ENCODE results near the gene DMAC1. TPM values are rescaled to one million over a fixed set of nuclear protein-coding genes. Genes with fewer than 3 reads are reported as not detected.
A peak's percentile ranks its signal among the peaks of the same experiment; 100 is the strongest.

Gene DMAC1
- total RNA-seq, 1 experiment from 2014 or later: 67.3 TPM

GRCh38 chr9:7799944-7800285 lies 337 bp upstream of the DMAC1 start:
- Histone ChIP-seq H3K36me3 (ENCODE audit: control insufficient read depth, insufficient read depth, low read length) (no peaks in the 10 kb centered on the region), H3K27me3 (replicated peaks; ENCODE audit: control insufficient read depth, insufficient read depth, low read length) (no peaks in the 10 kb centered on the region), H3K9me3 (no peaks in the 10 kb centered on the region), H3K4me1 (peaks cover 8% of the 10 kb centered on the region), H3K4me3 (ENCODE audit: low read depth, low read length) (no peak overlapping the region; the same call in 1 of the 2 replicates)
- no peak for DNase-seq
- H3K36me3 Mint-ChIP-seq (ENCODE audit: insufficient read depth, unreplicated experiment): no peaks in the 10 kb centered on the region
- no TSS peak for BruUV-seq (replicated peaks)
- no peaks in the 10 kb centered on the region for H3K27me3 Mint-ChIP-seq (ENCODE audit: insufficient read depth, unreplicated experiment)
- ChIA-PET CTCF (no interaction called here), POLR2A (no interaction called here)
- peak overlapping the region; percentile 90 for H3K27ac Mint-ChIP-seq (ENCODE audit: unreplicated experiment)
- TF ChIP-seq CTCF (IDR thresholded peaks at IDR 0.05; ENCODE audit: insufficient read depth in 1 of 2, low read depth in 1 of 2, low read length in 1 of 2, severe bottlenecking in 1 of 2, unreplicated experiment in 1 of 2): no peak
- no peaks in the 10 kb centered on the region for H3K4me1 Mint-ChIP-seq (ENCODE audit: low read depth, unreplicated experiment)
- no peaks in the 10 kb centered on the region for H3K9me3 Mint-ChIP-seq (ENCODE audit: unreplicated experiment)
- peak overlapping the region; percentile 93 for H3K4me3 Mint-ChIP-seq (ENCODE audit: unreplicated experiment)
- intact Hi-C loops (cut with micrococcal nuclease; ENCODE audit: unreplicated experiment): loop anchor here (5.0 kb wide), 2 partner anchors 102 to 582 kb away; no protein-coding TSS in a partner anchor

DNA sequence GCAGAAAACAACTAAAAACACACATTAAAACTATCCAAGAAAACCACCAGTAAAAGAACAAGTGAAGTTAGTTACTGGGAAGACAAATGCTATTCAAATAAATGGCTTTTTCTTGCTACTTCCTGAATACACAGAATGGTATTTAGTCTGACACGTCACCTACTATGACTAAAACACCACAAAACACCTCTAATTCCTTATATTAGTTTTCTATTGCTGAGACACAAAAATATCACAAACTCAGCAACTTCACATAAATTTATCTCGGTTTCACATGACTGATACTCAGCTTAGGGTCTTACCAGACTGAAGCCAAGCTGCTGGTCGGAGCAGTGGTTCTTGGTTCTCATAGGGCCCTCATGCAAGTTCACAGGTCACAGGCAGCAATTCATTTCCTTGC lies 5.4 kb downstream of the DMAC1 start:
- no peak overlapping the region for H3K27ac Mint-ChIP-seq (ENCODE audit: unreplicated experiment)
- no peaks in the 10 kb centered on the region for H3K36me3 ChIP-seq (ENCODE audit: control insufficient read depth, insufficient read depth, low read length)
- no peaks in the 10 kb centered on the region for H3K27me3 ChIP-seq (replicated peaks; ENCODE audit: control insufficient read depth, insufficient read depth, low read length)
- no TSS peak for BruUV-seq (replicated peaks)
- no peak for TF ChIP-seq CTCF (IDR thresholded peaks at IDR 0.05; ENCODE audit: insufficient read depth in 1 of 2, low read depth in 1 of 2, low read length in 1 of 2, severe bottlenecking in 1 of 2, unreplicated experiment in 1 of 2)
- DNase-seq: no peak
- no peaks in the 10 kb centered on the region for H3K9me3 Mint-ChIP-seq (ENCODE audit: unreplicated experiment)
- CTCF ChIA-PET: no interaction called here
- H3K9me3 ChIP-seq: no peaks in the 10 kb centered on the region
- peaks cover 5% of the 10 kb centered on the region for H3K4me1 Mint-ChIP-seq (ENCODE audit: low read depth, unreplicated experiment)
- intact Hi-C loops (cut with micrococcal nuclease; ENCODE audit: unreplicated experiment): no loop called here
- H3K36me3 Mint-ChIP-seq (ENCODE audit: insufficient read depth, unreplicated experiment): no peaks in the 10 kb centered on the region
- POLR2A ChIA-PET: no interaction called here
- no peaks in the 10 kb centered on the region for H3K27me3 Mint-ChIP-seq (ENCODE audit: insufficient read depth, unreplicated experiment)
- no peak overlapping the region for H3K4me3 Mint-ChIP-seq (ENCODE audit: unreplicated experiment)
- peaks cover 8% of the 10 kb centered on the region for H3K4me1 ChIP-seq
- H3K4me3 ChIP-seq (ENCODE audit: low read depth, low read length): no peak overlapping the region

GRCh38 chr9:7791394-7791793 lies 8.2 kb downstream of the DMAC1 start:
- CTCF ChIA-PET: no interaction called here
- H3K9me3 Mint-ChIP-seq (ENCODE audit: unreplicated experiment): no peaks in the 10 kb centered on the region
- no peaks in the 10 kb centered on the region for H3K9me3 ChIP-seq
- peaks cover 5% of the 10 kb centered on the region; the same call in 1 of the 2 replicates for H3K4me1 ChIP-seq
- no peaks in the 10 kb centered on the region for H3K36me3 ChIP-seq (ENCODE audit: control insufficient read depth, insufficient read depth, low read length)
- POLR2A ChIA-PET: no interaction called here
- H3K4me3 ChIP-seq (ENCODE audit: low read depth, low read length): no peak overlapping the region
- H3K36me3 Mint-ChIP-seq (ENCODE audit: insufficient read depth, unreplicated experiment): no peaks in the 10 kb centered on the region
- no TSS peak for BruUV-seq (replicated peaks)
- TF ChIP-seq CTCF (IDR thresholded peaks at IDR 0.05; ENCODE audit: insufficient read depth in 1 of 2, low read depth in 1 of 2, low read length in 1 of 2, severe bottlenecking in 1 of 2, unreplicated experiment in 1 of 2): no peak
- H3K27ac Mint-ChIP-seq (ENCODE audit: unreplicated experiment): no peak overlapping the region
- no peaks in the 10 kb centered on the region for H3K27me3 ChIP-seq (replicated peaks; ENCODE audit: control insufficient read depth, insufficient read depth, low read length)
- no peaks in the 10 kb centered on the region for H3K27me3 Mint-ChIP-seq (ENCODE audit: insufficient read depth, unreplicated experiment)
- intact Hi-C loops (cut with micrococcal nuclease; ENCODE audit: unreplicated experiment): no loop called here
- no peak overlapping the region for H3K4me3 Mint-ChIP-seq (ENCODE audit: unreplicated experiment)
- H3K4me1 Mint-ChIP-seq (ENCODE audit: low read depth, unreplicated experiment): peaks cover 5% of the 10 kb centered on the region
- DNase-seq: no peak

All from Caco-2 (cell line).